Fibroblast of skin of left biceps (primary cell): ENCODE measurements around the gene CENPH.
"Not testable (repeated sequence)": the region's sequence is repeated elsewhere in the genome, so short reads cannot be mapped to it uniquely, and the experiment has no call there.

Source experiments
- DNase-seq, 2 experiments: peaks; one replicate each; pipeline ENCODE4 v3.0.0-alpha.2; 2013; ENCODE audit warnings: low read depth in 2 of 2

CENPH gene, protein sequence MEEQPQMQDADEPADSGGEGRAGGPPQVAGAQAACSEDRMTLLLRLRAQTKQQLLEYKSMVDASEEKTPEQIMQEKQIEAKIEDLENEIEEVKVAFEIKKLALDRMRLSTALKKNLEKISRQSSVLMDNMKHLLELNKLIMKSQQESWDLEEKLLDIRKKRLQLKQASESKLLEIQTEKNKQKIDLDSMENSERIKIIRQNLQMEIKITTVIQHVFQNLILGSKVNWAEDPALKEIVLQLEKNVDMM

DNA sequence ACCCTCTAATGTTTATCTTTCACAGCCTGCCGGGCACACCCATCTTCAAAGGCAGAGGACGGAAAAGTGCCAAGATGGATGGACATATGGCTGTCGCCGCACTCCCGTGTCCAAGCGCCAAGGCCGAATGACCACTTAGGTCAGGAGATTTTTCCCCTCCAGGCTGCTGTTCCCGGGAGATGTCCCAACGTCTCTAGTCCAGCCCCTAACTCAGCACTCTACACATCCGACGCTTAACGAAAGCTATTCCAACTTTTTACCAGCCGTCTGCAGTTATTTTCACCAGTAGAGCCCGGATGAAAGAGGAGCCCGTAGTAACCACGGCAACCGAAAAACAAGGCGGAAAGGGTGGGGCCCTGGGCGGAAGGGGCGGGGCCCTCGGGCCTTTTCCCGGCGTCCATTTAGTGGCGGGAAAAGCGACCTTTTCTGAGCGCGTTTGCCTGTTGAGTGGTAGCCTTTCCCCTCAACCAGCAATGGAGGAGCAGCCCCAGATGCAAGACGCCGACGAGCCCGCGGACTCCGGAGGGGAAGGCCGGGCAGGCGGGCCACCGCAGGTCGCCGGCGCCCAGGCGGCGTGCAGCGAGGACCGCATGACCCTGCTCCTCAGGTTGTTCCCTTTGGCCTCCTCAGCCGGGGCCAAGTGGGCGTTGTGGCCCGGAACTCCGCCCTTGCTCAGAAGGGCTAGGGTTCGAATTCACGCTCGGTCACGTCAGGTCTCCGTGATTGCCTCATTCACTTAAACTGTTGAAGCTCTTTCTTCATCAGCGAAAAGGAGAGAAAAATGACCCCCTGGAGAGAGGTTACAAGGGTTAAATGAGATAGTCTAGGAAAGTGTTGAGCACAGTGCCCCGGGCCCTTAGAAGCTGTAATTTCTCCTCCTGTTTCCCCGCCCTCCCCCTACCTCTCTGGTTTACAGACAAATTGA lies at the start of gene CENPH:
TSS of gene CENPH (plus strand) at position 422 of the 925 bp plus-strand sequence. CDS start at position 474, 52 bp downstream.
- peak; percentile 73 to 76 for DNase-seq

DNA sequence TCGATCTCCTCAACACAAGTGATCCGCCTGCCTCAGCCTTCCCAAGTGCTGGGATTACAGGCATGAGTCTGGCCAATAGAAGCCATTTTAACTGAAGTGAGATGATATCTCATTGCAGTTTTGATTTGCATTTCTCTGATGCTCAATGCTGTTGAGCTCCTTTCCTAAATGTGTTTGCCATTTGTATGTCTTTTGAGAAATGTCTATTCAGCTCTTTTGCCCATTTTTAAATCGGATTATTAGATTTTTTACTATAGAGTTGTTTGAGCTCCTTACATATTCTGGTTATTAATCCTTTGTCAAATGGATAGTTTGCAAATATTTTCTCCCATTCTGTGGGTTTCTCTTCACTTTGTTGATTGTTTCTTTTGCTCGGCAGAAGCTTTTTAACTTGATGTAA lies 49.1 kb upstream of the CENPH start:
- not testable (repeated sequence) for DNase-seq

DNA sequence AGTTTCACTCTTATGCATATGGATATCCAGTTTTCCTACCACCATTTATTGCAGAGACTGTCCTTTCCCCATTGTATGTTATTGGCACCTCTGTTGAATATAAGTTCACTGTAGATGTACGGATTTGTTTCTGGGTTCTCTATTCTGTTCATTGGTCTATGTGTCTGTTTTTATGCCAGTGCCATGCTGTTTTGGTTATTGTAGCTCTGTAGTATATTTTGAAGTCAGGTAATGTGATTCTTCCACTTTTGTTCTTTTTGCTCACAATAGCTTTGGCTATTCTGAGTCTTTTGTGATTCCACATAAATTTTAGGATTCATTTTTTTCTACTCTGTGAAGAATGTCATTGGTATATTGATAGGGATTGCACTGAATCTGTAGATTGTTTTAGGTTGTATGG lies 48.6 kb upstream of the CENPH start:
- DNase-seq = no peak

DNA sequence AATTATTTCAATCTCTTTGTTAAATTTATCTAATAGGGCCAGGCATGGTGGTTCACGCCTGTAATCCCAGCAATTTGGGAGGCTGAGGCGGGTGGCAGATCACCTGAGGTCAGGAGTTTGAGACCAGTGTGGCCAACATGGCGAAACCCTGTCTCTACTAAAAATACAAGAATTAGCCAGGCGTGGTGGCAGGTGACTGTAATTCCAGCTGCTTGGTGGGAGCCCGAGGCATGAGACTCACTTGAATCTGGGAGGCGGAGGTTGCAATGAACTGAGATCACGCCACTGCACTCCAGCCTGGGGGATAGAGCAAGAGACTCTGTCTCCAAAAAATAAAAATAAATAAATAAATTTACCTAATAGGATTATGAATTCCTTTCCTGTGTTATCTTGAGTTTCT lies 40.8 kb upstream of the CENPH start:
- DNase-seq = not testable (repeated sequence)

DNA sequence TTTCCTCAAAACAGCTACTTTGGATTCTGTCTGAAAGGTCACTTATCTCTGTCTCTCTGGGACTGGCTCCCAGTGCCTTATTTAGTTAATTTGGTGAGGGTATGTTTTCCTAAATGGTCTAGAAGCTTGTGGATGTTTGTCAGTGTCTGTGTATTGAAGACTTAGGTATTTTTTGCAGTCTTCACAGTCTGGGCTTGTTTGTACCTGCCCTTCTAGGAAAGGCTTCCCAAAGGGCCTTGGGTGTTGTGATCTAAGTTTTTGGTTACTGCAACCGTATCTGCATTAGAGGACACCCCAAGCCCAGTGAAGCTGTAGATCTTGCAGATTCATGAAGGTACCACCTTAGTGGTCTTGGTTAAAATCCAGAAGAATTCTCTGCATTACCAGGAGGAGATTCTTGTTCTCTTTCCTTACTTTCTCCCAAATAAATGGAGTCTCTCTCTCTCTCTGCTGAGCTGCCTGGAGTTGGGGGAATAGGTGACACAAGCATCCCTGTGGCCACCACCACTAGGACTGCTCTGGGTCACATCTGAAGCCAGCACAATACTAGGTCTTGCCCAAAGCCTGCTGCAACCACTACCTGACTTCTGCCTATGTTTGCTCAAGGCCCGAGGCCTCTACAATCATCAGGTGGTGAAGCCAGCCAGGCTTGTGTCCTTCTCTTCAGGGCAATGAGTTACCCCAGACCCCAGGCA lies 40.3 kb upstream of the CENPH start:
- no peak for DNase-seq

DNA sequence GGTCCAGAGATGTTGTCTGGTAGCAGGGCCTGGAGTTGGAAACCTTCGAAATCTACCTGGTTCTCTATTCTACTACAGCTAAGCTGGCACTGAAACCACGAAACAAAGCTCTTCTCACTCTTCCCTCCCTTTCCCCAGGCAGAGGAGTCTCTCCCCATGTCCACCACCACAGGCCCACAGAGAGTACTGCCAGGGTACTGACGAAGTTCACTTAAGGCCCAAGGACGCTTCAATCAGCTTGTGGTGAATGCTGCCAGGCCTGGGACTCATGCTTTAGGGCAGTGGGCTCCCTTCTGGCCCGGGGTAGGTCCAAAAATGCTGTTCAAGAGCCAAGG lies 39.7 kb upstream of the CENPH start:
- no peak for DNase-seq

DNA sequence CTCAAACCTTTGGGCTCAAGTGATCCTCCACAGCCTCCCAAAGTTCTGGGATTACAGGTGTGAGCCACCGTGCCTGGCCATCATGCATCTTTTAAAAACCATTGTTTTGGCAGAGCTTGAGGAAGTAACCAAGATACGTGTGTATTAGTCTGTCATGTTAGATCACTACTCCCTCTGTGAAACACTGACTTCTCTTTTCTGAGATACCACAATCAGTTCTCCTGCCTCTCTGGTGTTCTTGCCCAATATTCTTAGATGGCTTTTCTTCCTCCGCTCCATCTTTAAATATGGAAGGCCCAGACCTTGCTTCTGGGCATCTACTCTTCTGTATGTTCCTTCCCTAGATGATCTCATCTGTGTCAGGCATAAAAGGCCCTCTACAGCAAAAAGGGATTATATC lies 36.7 kb upstream of the CENPH start:
- DNase-seq = no peak

DNA sequence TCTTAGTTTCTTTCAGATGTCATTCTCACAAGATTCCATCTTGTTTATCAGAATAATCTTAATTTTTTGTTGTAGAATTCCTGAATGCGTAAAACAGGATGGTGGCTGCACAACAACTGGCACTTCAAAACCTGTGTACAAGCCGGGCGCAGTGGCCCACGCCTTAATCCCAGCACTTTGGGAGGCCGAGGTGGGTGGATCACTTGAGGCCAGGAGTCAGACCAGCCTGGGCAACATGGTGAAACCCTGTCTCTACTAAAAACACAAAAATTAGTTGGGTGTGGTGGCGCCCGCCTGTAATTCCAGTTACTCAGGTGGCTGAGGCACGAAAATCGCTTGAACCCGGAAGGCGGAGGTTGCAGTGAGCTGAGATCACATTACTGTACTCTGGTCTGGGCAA lies 32.9 kb upstream of the CENPH start:
- no peak for DNase-seq

DNA sequence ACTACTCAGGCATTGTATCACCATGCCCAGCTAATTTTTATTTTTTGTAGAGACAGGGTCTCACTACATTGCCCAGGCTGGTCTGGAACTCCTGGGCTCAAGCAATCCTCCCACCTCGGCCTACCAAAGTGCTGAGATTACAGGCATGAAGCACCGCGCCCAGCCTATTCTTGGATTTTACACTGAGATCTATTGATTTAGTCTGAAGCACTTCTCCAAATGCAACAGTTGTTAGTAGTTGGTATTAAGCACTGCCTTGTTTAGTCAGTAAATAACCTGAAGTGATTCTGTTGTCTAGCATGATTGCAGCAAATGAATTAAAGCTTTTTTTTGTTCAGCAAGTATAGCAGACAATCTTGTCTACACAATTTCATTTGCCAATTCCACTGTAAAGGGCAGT lies 31.3 kb upstream of the CENPH start:
- no peak for DNase-seq

DNA sequence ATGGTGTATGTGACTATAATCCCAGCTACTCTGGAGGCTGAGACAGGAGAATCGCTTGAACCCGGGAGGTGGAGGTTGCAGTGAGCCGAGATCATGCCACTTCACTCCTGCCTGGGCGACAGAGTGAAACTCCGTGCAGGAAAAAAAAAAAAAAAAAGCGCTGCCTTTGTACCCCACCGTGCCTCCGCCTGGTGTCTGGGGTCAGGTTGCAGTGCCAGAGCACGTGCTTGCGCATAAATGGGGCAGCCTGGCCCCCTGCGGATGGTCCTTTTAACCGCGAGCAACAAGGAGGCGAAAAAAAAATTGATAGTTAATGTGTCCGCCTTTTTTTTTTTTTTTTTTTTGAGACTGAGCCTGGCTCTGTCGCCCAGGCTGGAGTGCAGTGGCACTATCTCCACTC lies 28.7 kb upstream of the CENPH start:
- DNase-seq = no peak

DNA sequence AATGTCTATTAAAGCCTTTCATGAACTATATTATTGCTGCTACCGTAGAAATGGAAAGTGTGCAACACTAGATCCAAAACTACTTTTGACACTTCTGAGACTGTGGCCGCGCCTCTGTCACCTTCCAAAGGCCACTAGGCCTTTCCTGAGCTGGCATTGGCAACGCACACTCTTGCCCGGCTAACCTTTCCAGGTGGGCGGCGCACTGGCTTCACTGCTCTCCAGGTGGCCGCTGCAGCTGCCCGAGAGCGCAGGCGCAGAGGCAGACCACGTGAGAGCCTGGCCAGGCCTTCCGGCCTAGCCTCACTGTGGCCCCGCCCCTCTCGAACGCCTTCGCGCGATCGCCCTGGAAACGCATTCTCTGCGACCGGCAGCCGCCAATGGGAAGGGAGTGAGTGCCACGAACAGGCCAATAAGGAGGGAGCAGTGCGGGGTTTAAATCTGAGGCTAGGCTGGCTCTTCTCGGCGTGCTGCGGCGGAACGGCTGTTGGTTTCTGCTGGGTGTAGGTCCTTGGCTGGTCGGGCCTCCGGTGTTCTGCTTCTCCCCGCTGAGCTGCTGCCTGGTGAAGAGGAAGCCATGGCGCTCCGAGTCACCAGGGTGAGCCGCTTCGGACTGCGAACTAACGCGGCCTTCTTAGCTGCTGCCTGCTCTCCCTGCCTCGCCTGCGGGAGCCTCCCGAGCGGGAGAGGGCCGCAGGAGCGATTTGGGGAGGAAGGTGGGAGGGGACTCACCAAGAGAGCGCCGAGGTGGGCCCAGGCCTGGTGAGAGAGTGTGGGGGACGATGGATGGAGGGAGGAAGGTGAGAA lies 22.5 kb upstream of the CENPH start, which contains the start of gene CCNB1:
TSS of gene CCNB1 (plus strand) at position 465 of the 807 bp plus-strand sequence. CDS start at position 578, 113 bp downstream.
- peak; percentile 86 to 91 for DNase-seq

DNA sequence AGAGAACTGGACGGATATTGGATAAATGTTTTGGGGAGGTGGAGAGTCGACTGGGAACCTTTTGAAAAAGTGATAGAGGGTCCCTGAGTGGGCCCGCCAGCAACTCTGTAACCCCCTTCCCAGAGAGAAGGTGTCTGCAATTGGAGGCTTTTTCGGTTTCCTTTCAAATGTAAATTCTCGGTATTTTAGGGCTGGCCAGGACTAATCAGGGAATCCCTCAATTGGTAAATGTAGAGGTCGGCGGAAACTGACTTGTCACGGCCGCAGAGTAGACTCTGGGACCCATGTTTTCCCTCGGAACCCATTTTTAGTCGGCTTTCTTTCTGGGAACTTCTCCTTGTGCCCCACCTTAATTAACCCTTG lies 21.9 kb upstream of the CENPH start:
- no peak for DNase-seq

DNA sequence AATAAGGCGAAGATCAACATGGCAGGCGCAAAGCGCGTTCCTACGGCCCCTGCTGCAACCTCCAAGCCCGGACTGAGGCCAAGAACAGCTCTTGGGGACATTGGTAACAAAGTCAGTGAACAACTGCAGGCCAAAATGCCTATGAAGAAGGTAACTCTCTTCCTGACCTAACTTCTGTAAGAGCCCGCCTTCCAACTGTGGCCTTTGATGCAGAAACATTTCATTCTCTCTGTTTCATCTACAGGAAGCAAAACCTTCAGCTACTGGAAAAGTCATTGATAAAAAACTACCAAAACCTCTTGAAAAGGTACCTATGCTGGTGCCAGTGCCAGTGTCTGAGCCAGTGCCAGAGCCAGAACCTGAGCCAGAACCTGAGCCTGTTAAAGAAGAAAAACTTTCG lies 21.5 kb upstream of the CENPH start:
- no peak for DNase-seq

DNA sequence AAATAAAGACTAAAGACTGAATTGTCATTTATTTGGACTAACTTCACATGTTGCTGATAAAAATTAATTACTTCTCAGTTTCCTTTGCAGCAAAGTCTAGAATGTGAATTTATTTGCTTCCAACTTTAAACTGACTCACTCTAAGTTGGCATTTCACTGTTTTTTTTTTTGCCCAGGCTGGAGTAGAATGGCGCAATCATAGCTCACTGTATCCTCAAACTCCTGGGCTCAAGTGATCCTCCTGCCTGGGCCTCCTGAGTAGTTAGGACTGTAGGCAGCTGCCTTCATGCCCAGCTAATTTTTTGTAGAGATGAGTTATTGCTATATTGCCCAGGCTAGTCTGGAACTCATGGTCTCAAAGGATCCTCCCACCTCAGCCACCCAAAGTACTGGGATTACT lies 18.9 kb upstream of the CENPH start:
- DNase-seq = no peak

DNA sequence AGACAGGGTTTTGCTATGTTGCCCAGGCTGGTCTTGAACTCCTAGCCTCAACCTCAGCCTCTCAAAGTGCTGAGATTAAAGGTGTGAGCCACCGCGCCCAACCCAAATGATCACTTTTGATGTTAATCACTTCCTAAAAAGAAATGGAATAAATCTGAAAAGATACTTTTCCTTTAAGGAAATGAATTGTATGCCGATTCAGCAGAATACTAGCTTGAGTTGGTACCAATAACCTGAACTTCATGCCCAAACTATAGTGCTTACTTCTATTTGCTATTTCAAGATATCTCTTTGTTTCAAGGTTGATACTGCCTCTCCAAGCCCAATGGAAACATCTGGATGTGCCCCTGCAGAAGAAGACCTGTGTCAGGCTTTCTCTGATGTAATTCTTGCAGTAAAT lies 18.4 kb upstream of the CENPH start:
- no peak for DNase-seq

DNA sequence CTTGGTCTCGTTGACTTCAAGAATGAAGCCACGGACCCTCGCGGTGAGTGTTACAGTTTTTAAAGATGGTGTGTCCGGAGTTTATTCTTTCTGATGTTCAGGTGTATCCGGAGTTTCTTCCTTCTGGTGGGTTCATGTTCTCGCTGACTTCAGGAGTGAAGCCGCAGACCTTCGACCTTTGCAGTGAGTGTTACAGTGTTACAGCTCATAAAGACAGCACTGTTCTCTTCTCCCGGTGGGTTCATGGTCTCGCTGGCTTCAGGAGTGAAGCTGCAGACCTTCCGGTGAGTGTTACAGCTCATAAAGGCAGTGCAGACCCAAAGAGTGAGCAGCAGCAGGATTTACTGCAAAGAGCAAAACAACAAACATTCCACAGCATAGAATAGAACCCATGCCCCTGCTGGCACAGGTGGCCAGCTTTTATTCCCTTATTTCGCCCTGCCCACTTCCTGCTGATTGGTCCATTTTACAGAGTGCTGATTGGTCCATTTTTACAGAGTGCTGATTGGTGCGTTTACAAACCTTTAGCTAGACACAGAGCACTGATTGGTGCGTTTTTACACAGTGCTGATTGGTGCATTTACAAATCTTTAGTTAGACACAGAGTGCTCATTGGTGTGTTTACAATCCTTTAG lies 7.6 kb upstream of the CENPH start:
- not testable (repeated sequence) for DNase-seq

DNA sequence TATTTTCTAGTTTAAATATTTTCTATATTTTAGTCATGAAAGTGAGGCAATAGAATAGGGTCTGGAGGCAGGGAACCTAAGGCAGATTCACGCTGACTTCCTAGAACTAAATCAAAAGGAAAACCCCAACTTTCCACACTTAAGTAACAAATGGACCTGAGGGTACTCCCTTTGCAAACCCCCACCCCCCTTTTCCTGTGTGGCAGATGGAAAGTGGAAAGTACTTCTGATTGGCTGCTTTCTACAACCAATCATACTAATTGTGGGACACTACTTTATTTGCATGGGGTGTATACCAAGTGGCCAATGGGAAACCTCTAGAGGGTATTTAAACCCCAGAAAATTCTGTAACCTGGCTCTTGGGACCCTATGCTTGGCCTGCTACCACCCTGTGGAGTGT lies 4.8 kb upstream of the CENPH start:
- no peak for DNase-seq

DNA sequence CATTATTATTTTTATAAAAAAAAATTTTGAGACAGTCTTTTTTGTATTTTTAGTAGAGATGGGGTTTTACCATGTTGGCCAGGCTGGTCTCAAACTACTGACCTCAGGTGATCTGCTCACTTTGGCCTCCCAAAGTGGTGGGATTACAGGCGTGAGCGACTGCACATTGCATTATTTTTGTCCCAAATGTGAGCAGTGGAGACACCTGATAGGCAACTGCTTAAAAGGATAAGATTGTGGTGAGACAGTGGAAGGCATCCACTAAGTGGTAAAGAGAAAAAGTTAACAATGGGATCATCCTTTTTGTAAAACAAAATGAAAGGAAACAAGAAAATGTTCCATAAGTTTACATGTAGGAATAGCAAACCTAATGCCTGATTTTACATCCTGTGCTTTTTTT lies 2.0 kb upstream of the CENPH start:
- DNase-seq = no peak

DNA sequence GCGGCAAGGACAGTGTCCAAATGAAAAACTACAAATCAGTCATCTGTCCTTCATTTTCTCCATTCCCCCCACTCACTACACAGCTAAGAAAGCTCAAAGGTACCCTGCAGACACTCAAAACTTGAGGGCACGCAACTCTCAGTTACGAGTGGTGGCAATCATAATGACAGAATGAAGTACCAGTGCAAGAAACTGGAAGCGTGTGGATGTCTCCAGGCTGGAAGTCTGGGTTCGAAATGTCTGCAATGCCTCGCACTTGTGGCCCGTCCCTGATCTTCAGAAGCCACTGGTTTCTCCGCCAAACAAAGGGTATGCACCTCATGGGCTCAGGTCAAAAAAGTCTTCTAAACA lies 597 bp upstream of the CENPH start:
- no peak for DNase-seq

DNA sequence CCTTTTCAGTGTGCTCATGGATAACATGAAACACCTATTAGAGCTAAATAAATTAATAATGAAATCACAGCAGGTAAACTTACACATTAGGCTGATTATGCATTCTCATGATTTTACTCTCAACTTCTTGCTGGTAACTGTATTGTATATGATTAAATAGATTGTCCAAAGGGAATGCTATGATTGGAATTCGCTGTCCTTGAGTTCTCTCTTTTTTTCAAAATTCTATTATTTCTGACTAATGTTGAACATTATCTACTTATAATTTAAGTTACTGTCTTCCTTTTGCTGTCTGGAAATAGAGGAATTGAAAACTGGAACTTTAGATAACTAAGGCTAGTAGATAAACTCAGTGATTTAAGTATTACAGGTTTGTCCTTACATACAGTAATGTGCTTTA lies 13.1 kb downstream of the CENPH start:
- DNase-seq = no peak

DNA sequence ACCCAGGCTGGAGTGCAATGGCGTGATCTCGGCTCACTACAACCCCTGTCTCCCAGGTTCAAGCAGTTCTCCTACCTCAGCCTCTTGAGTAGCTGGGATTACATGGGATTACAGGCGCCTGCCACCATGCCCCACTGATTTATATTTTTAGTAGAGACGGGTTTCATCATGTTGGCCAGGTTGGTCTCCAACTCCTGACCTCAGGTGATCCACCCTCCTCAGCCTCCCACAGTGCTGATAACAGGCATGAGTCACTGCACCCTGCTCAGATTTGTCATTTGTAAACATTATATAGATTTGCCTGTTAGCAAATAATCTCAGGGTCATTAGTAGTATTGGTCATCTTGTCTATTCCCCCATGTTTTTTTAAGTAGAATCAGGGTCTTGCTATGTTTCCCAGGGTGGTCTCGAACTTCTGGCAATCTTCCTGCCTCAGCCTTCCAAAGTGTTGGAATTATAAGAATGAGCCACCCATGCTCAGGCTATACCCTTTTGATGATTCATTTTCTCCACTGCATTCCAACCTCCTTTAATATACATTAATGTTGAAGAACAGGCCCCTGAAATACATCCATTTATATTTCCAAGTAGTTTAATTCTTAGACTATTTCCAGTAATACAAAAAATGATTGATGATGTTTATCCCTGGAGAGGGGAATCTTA lies 17.3 kb downstream of the CENPH start:
- DNase-seq = peak; percentile 42 to 53
